CD4-positive, alpha-beta T cell (primary cell): ENCODE measurements around the gene CNPY3. TPM values are rescaled to one million over a fixed set of nuclear protein-coding genes. Genes with fewer than 3 reads are reported as not detected.
"Not testable (repeated sequence)": the region's sequence is repeated elsewhere in the genome, so short reads cannot be mapped to it uniquely, and the experiment has no call there.

ENCODE experiments used
- ATAC-seq: fragments of 200-7000 bp; cut with Tn5 transposase; one replicate; pipeline ENCODE4 v1.10.0; 2022; ENCODE audit warnings: mild to moderate bottlenecking; ENCODE audit not compliant: poor library complexity
- CTCF ChIA-PET: fragments of 350-600 bp; sonication (Branson Sonifier 250); formaldehyde crosslinking; loops from one replicate; lab custom pipeline; 2021; ENCODE audit warnings: antibody characterized with exemption, inconsistent platforms; lab: Charles Lee
- POLR2A ChIA-PET: fragments of 350-600 bp; sonication (Branson Sonifier 250); formaldehyde crosslinking; loops from one replicate; lab custom pipeline; 2021; ENCODE audit warnings: antibody characterized with exemption, inconsistent platforms; lab: Charles Lee
- DNase-seq, 14 experiments: peaks; one replicate each; pipeline ENCODE4 v3.0.0-alpha.2; 2013 to 2020; ENCODE audit warnings: mixed read lengths in 2 of 14
- H3K27ac ChIP-seq, 2 donors: one replicate each; pipeline versions ENCODE4 v1.5.1 to v1.7.0; 2013; ENCODE audit warnings: low read length in 2 of 2, low read depth in 1 of 2, mild to moderate bottlenecking in 1 of 2
- H3K27me3 ChIP-seq, 2 experiments: 1 replicate in 1 of 2; 2 replicates in 1 of 2; pipeline versions ENCODE4 v1.6.1 to v1.7.0; 2013; ENCODE audit warnings: low read length in 2 of 2, control low read depth in 1 of 2, mild to moderate bottlenecking in 1 of 2, moderate library complexity in 1 of 2; ENCODE audit not compliant: insufficient read depth in 2 of 2, control insufficient read depth in 1 of 2
- H3K36me3 ChIP-seq: one replicate; pipeline ENCODE4 v1.6.1; 2013; ENCODE audit warnings: low read length, control low read depth; ENCODE audit not compliant: insufficient read depth
- H3K4me1 ChIP-seq: one replicate; pipeline ENCODE4 v1.6.1; 2013; ENCODE audit warnings: low read length, control low read depth; ENCODE audit not compliant: insufficient read depth
- H3K4me3 ChIP-seq: one replicate; pipeline ENCODE4 v1.5.1; 2013; ENCODE audit warnings: mild to moderate bottlenecking, low read length, moderate library complexity
- H3K9me3 ChIP-seq, 2 experiments: 1 replicate in 1 of 2; 2 replicates in 1 of 2; pipeline versions ENCODE4 v1.6.1 to v1.7.0; 2013; ENCODE audit warnings: low read length in 2 of 2, mild to moderate bottlenecking in 2 of 2, control low read depth in 1 of 2, moderate library complexity in 1 of 2; ENCODE audit not compliant: control insufficient read depth in 1 of 2, insufficient read depth in 1 of 2
- H3K27ac Mint-ChIP-seq: one replicate; pipeline ENCODE4 v1.8.0; 2020; ENCODE audit warnings: mixed read lengths
- H3K27me3 Mint-ChIP-seq: one replicate; pipeline ENCODE4 v1.8.0; 2021; ENCODE audit warnings: mixed read lengths
- H3K36me3 Mint-ChIP-seq: one replicate; pipeline ENCODE4 v1.8.0; 2021; ENCODE audit warnings: low read depth, mixed read lengths
- H3K4me1 Mint-ChIP-seq: one replicate; pipeline ENCODE4 v1.8.0; 2021; ENCODE audit warnings: low read depth, mixed read lengths
- H3K4me3 Mint-ChIP-seq: one replicate; pipeline ENCODE4 v1.8.0; 2020; ENCODE audit warnings: mild to moderate bottlenecking, mixed read lengths
- H3K9me3 Mint-ChIP-seq: one replicate; pipeline ENCODE4 v1.8.0; 2020; ENCODE audit warnings: mixed read lengths
- CTCF ChIP-seq: fragments of 200-600 bp; IDR thresholded peaks from one replicate; pipeline ENCODE4 v1.8.0; 2022; ENCODE audit warnings: antibody characterized with exemption, mild to moderate bottlenecking
- intact Hi-C, 2 experiments: fragments of 100-400 bp; cut with DNase I in 1 of 2; cut with micrococcal nuclease in 1 of 2; formaldehyde crosslinking; loops; one replicate each; pipeline versions ENCODE4 v1.15.1 to v1.9.0; 2023 to 2025; cut with DNase I, micrococcal nuclease
- polyA plus RNA-seq, 2 donors: library from polyadenylated mRNA; unstranded; fragments of 120-200 nt; gene quantifications; one replicate each; pipeline ENCODE4 v1.2.1, GENCODE V29; 2013
- total RNA-seq, 174 experiments: library from RNA in 2 of 174; stranded (reverse) in 2 of 174; gene quantifications; one replicate each; pipeline ENCODE4 v1.2.3 and lab custom pipeline; 2021 to 2026

CNPY3 gene
- total RNA-seq = 10 to 100 TPM; 41.2 to 43.8 TPM
- polyA plus RNA-seq (2013, experiment 1 of 2) = 75.8 TPM
- polyA plus RNA-seq (2013, experiment 2 of 2) = 78.4 TPM
- total RNA-seq (lab: John Stamatoyannopoulos, UW) = 34.1 to 104 (median 72.5) reads per million in 172 experiments

DNA sequence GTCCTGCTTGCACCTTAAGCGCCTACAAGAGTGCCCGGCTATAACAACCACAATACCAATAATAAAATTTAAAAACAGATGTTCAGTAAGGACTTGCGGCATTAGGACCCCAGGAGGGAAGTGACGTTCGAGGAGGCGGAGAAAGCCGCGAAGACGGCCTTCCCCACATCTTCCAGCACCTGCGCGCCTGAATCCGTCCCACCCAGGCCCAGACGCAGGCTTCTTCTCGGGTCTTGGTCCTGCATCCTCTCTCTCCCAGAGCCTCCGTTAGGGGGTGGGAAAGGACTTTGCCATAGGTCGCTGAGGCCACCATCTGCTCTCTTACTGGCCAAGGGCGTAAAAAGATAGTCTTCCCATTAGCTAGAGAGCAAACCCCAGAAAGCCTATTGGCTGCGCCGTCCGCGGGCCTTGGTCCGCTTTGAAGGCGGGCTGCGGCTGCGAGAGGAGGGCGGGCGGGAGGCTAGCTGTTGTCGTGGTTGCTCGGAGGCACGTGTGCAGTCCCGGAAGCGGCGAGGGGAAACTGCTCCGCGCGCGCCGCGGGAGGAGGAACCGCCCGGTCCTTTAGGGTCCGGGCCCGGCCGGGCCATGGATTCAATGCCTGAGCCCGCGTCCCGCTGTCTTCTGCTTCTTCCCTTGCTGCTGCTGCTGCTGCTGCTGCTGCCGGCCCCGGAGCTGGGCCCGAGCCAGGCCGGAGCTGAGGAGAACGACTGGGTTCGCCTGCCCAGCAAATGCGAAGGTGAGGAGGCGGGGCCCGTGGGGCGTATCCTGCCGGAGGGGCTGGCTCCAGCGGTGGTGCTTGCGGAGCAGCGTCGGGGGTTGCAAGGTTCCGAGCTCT, at the start of gene CNPY3:
TSS of gene CNPY3 (plus strand) at position 495 of the 835 bp plus-strand sequence. CDS start at position 586, 91 bp downstream.
- Mint-ChIP-seq H3K27ac (peak within 1 kb of the TSS; percentile 99), H3K27me3 (no peaks in the 10 kb centered on the region), H3K36me3 (peaks cover 43% of the 10 kb centered on the region), H3K9me3 (no peaks in the 10 kb centered on the region), H3K4me1 (peaks cover 53% of the 10 kb centered on the region), H3K4me3 (peak within 1 kb of the TSS; percentile 99)
- Histone ChIP-seq H3K36me3 (peaks cover 17% of the 10 kb centered on the region), H3K4me3 (peak within 1 kb of the TSS; percentile 79), H3K4me1 (peaks cover 52% of the 10 kb centered on the region), H3K27me3 (no peaks in the 10 kb centered on the region), H3K9me3 (no peaks in the 10 kb centered on the region), H3K27ac (peak within 1 kb of the TSS; percentile 88 to 96)
- CTCF ChIA-PET = interaction anchor here (0.8 to 1.7 kb wide), 5 partner anchors 49 to 214 kb away, joined by 3 to 4 read pairs (median 3); partner anchors contain the start of genes PEX6 and RPL7L1
- ATAC-seq = peak; percentile 75
- intact Hi-C loops = loop anchor here (1.0 to 5.0 kb wide), 6 partner anchors 50 to 588 kb away; partner anchors contain the start of genes PEX6 (in 2 of the 2), SRF (in 2 of the 2), CUL7 (in 1 of the 2) and KLHDC3 (in 1 of the 2)
- TF ChIP-seq CTCF = no peak
- POLR2A ChIA-PET = interaction anchor here (0.7 to 4.0 kb wide), 57 partner anchors 9 to 1143 kb away, joined by 3 to 135 read pairs (median 5); partner anchors contain the start of genes ABCC10, BICRAL, CUL7 and CUL9
- peak; percentile 90 to 98 (median 92) for DNase-seq

DNA sequence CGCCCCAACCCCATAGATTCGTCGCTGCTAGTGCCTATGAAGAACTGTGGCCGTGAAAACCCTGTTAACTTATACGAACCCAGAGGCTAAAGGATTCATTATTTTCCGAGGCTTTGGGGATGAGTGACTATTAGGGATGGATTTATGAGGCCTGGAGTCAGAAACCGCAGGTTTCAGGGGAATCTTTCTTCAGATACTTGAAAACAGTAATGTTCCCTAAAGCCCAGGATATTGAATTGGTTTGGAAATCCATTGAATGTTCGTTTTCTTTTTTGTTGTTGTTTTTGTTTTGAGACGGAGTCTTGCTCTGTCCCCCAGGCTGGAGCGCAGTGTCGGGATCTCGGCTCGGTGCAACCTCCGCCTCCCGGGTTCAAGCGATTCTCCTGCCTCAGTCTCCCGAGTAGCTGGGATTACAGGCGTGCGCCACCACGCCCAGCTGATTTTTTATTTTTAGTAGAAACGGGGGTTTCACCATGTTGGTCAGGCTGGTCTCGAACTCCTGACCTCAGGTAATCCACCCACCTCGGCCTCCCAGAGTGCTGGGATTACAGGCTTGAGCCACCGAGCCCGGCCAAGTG, 49.0 kb upstream of the CNPY3 start:
- H3K27ac Mint-ChIP-seq = peak overlapping the region; percentile 97
- intact Hi-C loops = loop anchor here in 1 of 2 experiments (5.0 kb wide), 1 partner anchor 52 kb away; no protein-coding TSS in a partner anchor
- CTCF ChIA-PET = interaction anchor here (0.8 to 2.2 kb wide), 6 partner anchors 19 to 263 kb away, joined by 3 to 15 read pairs (median 4); partner anchors contain the start of genes CNPY3 and TBCC

DNA sequence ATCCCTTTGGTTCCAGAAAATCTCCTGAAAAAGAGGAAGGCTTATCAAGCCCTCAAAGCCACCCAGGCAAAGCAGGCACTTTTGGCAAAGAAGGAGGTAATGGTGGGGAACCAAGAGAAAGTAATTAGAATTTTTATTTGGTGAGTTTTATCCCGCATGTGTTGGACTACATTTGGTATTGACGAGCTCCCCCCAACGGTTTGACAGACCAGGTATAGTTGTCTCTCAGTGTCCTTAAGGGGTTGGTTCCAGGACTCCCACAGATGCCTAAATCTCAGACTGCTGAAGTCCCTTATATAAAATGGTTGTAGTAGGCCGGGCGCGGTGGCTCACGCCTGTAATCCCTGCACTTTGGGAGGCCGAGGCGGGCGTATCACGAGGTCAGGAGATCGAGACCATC, 48.4 kb upstream of the CNPY3 start:
- Mint-ChIP-seq H3K4me1 (peaks cover 23% of the 10 kb centered on the region), H3K27ac (peak overlapping the region; percentile 97), H3K4me3 (peak overlapping the region; percentile 93), H3K36me3 (peaks cover 59% of the 10 kb centered on the region)
- not testable (repeated sequence) for H3K27me3 Mint-ChIP-seq, H3K27me3 ChIP-seq, H3K9me3 ChIP-seq, ATAC-seq, H3K9me3 Mint-ChIP-seq
- Histone ChIP-seq H3K4me3 (peak overlapping the region; percentile 69), H3K4me1 (peaks cover 41% of the 10 kb centered on the region), H3K27ac (peak overlapping the region; percentile 35 to 94), H3K36me3 (peaks cover 43% of the 10 kb centered on the region)
- POLR2A ChIA-PET = interaction anchor here (0.6 to 3.4 kb wide), 3 partner anchors 10 to 489 kb away, joined by 3 to 77 read pairs (median 4); partner anchors contain the start of genes TBCC and ZNF318
- intact Hi-C loops = loop anchor here in 1 of 2 experiments (5.0 kb wide), 1 partner anchor 51 kb away; no protein-coding TSS in a partner anchor
- CTCF ChIA-PET = interaction anchor here (0.6 to 2.2 kb wide), 3 partner anchors 21 to 214 kb away, joined by 3 to 5 read pairs (median 3); no protein-coding TSS in a partner anchor
- peak in 1 of 14 experiments; percentile 27 for DNase-seq

More for the DNA sequence above, 49.0 kb upstream of the CNPY3 start:
- H3K36me3 ChIP-seq = peaks cover 37% of the 10 kb centered on the region
- not testable (repeated sequence) for ATAC-seq, DNase-seq, H3K9me3 Mint-ChIP-seq, H3K27me3 Mint-ChIP-seq, H3K27me3 ChIP-seq, H3K9me3 ChIP-seq
- H3K27ac ChIP-seq = peak overlapping the region; percentile 94 to 95
- H3K36me3 Mint-ChIP-seq = peaks cover 54% of the 10 kb centered on the region
- H3K4me1 Mint-ChIP-seq = peaks cover 23% of the 10 kb centered on the region
- peaks cover 41% of the 10 kb centered on the region for H3K4me1 ChIP-seq
- peak overlapping the region; percentile 93 for H3K4me3 Mint-ChIP-seq
- H3K4me3 ChIP-seq = peak overlapping the region; percentile 69
- POLR2A ChIA-PET = interaction anchor here (0.9 to 4.0 kb wide), 31 partner anchors 10 to 1093 kb away, joined by 3 to 111 read pairs (median 5); partner anchors contain the start of genes BICRAL, CNPY3, KLHDC3 and MEA1
